Measurements from ENCODE around the gene MRPL32. TPM values are rescaled to one million over a fixed set of nuclear protein-coding genes. Genes with fewer than 3 reads are reported as not detected.

Gene MRPL32
- total and polyA plus RNA-seq, 8 donors: 19.7 to 51.9 (median 26.3) TPM

- FAIRE-seq: no peak
- ATAC-seq: no peak
- WGBS, 2 donors: 88 to 89% methylated on average over 9 of the region's 9 CpGs
- no peak for DNase-seq
- Histone ChIP-seq H3K4me3 (no peak overlapping the region), H3K36me3 (no peaks in the 10 kb centered on the region), H3K27me3 (no peaks in the 10 kb centered on the region), H3K9me3 (no peaks in the 10 kb centered on the region), H3K27ac (no peak overlapping the region), H3K4me1 (no peaks in the 10 kb centered on the region)
- intact Hi-C loops (cut with DNase I): no loop called here
- TF ChIP-seq, protein P1, sequence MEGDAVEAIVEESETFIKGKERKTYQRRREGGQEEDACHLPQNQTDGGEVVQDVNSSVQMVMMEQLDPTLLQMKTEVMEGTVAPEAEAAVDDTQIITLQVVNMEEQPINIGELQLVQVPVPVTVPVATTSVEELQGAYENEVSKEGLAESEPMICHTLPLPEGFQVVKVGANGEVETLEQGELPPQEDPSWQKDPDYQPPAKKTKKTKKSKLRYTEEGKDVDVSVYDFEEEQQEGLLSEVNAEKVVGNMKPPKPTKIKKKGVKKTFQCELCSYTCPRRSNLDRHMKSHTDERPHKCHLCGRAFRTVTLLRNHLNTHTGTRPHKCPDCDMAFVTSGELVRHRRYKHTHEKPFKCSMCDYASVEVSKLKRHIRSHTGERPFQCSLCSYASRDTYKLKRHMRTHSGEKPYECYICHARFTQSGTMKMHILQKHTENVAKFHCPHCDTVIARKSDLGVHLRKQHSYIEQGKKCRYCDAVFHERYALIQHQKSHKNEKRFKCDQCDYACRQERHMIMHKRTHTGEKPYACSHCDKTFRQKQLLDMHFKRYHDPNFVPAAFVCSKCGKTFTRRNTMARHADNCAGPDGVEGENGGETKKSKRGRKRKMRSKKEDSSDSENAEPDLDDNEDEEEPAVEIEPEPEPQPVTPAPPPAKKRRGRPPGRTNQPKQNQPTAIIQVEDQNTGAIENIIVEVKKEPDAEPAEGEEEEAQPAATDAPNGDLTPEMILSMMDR (IDR thresholded peaks at IDR 0.05): no peak
Measured at GRCh38 chr7:42893346-42894240, 38.6 kb upstream of the MRPL32 start.

GRCh38 chr7:42900842-42901241, 31.3 kb upstream of the MRPL32 start:
- intact Hi-C loops (cut with DNase I): no loop called here
- peak; percentile 13 for FAIRE-seq
- Histone ChIP-seq H3K4me3 (no peak overlapping the region), H3K9me3 (no peaks in the 10 kb centered on the region), H3K36me3 (no peaks in the 10 kb centered on the region), H3K27ac (no peak overlapping the region), H3K4me1 (no peaks in the 10 kb centered on the region), H3K27me3 (no peaks in the 10 kb centered on the region)
- TF ChIP-seq, protein P1 (IDR thresholded peaks at IDR 0.05): no peak
- no peak for ATAC-seq
- DNase-seq: no peak

DNA sequence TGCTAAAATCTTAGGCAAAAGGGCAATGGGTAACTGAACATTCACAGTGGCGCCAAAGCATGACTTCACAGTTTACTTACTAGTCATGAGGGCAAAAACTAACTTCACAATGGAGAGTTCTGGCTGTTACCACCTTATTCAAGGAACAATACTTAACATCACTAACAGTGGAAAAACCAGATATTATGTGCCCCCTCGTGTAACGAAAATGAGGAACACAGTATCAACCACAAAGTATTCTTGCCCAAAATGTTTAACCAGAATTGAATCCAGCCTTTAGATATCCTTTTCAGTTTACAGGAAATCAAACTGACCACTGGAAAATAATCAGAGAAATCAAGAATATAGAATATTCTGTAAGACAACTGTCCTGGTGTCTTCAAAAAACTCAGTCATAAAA, 29.8 kb upstream of the MRPL32 start:
- no peak for ATAC-seq
- Histone ChIP-seq H3K36me3 (no peaks in the 10 kb centered on the region), H3K4me1 (peaks cover 0 to 1% (median 0%) of the 10 kb centered on the region in 3 donors), H3K27me3 (no peaks in the 10 kb centered on the region), H3K27ac (no peak overlapping the region), H3K4me3 (no peak overlapping the region), H3K9me3 (no peaks in the 10 kb centered on the region)
- TF ChIP-seq, protein P1 (IDR thresholded peaks at IDR 0.05): no peak
- intact Hi-C loops (cut with DNase I): no loop called here
- no peak for DNase-seq
- WGBS, 2 donors: 66 to 73% methylated on average over 3 of the region's 3 CpGs
- FAIRE-seq: no peak

DNA sequence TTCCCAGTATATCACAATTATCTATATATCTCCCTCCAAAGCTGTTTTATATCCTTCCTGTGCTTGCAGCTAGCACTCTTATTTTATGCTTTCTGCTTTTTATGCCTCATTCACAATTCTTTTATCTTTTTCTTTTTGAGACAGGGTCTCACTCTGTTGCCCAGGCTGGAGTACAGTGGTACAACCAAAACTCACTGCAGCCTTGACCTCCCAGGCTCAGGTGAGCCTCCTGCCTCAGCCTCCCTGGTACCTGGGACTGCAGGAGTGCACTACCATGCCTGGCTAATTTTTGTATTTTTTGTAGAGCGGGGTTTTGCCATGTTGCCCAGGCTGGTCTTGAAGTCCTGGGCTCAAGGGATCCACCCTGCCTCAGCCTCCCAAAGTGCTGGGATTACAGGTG, 26.0 kb upstream of the MRPL32 start:
- Histone ChIP-seq H3K4me3 (no peak overlapping the region), H3K4me1 (peaks cover 20 to 30% (median 22%) of the 10 kb centered on the region in 3 donors), H3K36me3 (no peaks in the 10 kb centered on the region), H3K27me3 (no peaks in the 10 kb centered on the region), H3K9me3 (no peaks in the 10 kb centered on the region), H3K27ac (no peak overlapping the region)
- DNase-seq (no peak), ATAC-seq (no peak), FAIRE-seq (no peak)
- intact Hi-C loops (cut with DNase I): no loop called here
- TF ChIP-seq, protein P1 (IDR thresholded peaks at IDR 0.05): no peak
- 96 to 100% methylated on average over 1 of the region's 1 CpG for WGBS, 2 donors

- intact Hi-C loops (cut with DNase I): no loop called here
- no peak overlapping the region for H3K4me3 ChIP-seq
- H3K36me3 ChIP-seq: no peaks in the 10 kb centered on the region
- peaks cover 20 to 33% (median 24%) of the 10 kb centered on the region in 3 donors for H3K4me1 ChIP-seq
- H3K9me3 ChIP-seq: no peaks in the 10 kb centered on the region
- no peak for ATAC-seq
- TF ChIP-seq, protein P1 (IDR thresholded peaks at IDR 0.05): no peak
- no peak for FAIRE-seq
- no peak for DNase-seq
- H3K27ac ChIP-seq: no peak overlapping the region
- no peaks in the 10 kb centered on the region for H3K27me3 ChIP-seq
Measured at GRCh38 chr7:42907316-42907715, 24.9 kb upstream of the MRPL32 start.
